Fibroblast of mammary gland (primary cell): ENCODE results near the gene EFCAB14.
"Not testable (repeated sequence)": the region's sequence is repeated elsewhere in the genome, so short reads cannot be mapped to it uniquely, and the experiment has no call there.

Source experiments
- DNase-seq: peaks from one replicate; pipeline ENCODE4 v3.0.0-alpha.2; 2010; ENCODE audit warnings: low read depth
- H3K4me3 ChIP-seq: 2 replicates; pipeline ENCODE4 v1.5.1; 2011; ENCODE audit warnings: low read depth, mild to moderate bottlenecking, low read length, moderate library complexity; ENCODE audit not compliant: control insufficient read depth
- TF ChIP-seq, protein P1 (sequence below): conservative IDR thresholded peaks from 2 replicates; pipeline ENCODE4 v1.5.1; 2011; ENCODE audit warnings: low read depth, low read length, inconsistent platforms; ENCODE audit not compliant: control insufficient read depth, insufficient read depth

EFCAB14 gene

GRCh38 chr1:46708121-46708520 lies 10.8 kb downstream of the EFCAB14 start:
- TF ChIP-seq, protein P1, sequence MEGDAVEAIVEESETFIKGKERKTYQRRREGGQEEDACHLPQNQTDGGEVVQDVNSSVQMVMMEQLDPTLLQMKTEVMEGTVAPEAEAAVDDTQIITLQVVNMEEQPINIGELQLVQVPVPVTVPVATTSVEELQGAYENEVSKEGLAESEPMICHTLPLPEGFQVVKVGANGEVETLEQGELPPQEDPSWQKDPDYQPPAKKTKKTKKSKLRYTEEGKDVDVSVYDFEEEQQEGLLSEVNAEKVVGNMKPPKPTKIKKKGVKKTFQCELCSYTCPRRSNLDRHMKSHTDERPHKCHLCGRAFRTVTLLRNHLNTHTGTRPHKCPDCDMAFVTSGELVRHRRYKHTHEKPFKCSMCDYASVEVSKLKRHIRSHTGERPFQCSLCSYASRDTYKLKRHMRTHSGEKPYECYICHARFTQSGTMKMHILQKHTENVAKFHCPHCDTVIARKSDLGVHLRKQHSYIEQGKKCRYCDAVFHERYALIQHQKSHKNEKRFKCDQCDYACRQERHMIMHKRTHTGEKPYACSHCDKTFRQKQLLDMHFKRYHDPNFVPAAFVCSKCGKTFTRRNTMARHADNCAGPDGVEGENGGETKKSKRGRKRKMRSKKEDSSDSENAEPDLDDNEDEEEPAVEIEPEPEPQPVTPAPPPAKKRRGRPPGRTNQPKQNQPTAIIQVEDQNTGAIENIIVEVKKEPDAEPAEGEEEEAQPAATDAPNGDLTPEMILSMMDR, result no peak
- no peak overlapping the region for H3K4me3 ChIP-seq
- DNase-seq, result no peak

GRCh38 chr1:46705408-46705807 lies 13.5 kb downstream of the EFCAB14 start:
- TF ChIP-seq, protein P1, result no peak
- H3K4me3 ChIP-seq, result no peak overlapping the region
- no peak for DNase-seq

- no peak for DNase-seq
- no peak overlapping the region for H3K4me3 ChIP-seq
- TF ChIP-seq, protein P1, result no peak
Measured at GRCh38 chr1:46703927-46704641, 14.8 kb downstream of the EFCAB14 start.

- TF ChIP-seq, protein P1, result no peak
- DNase-seq, result no peak
Measured at GRCh38 chr1:46699666-46700065, 19.2 kb downstream of the EFCAB14 start.

DNA sequence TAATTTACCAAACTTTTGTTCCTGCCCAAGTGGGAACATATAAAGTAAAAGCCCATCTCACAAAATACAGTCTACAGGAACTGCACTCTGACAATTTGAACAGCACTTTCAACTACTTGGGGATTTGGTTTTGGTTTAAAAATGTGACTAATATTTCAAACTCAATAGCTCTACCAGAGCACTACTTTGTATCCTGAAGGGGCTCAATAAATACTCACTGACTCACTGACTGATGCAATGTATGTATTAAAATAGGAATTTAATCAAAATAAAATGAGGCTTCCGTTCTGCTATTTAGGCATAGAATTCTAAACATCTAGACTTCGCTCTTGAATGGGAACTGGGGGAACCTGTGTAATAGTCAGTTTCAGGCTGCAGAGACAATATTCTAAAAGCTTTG lies 21.9 kb downstream of the EFCAB14 start:
- no peak overlapping the region for H3K4me3 ChIP-seq
- TF ChIP-seq, protein P1, result no peak
- no peak for DNase-seq

More at GRCh38 chr1:46699666-46700065, 19.2 kb downstream of the EFCAB14 start:
- no peak overlapping the region for H3K4me3 ChIP-seq

GRCh38 chr1:46694676-46695075 lies 24.2 kb downstream of the EFCAB14 start:
- H3K4me3 ChIP-seq, DNase-seq: not testable (repeated sequence)

GRCh38 chr1:46692811-46693770 lies 25.8 kb downstream of the EFCAB14 start:
- no peak for DNase-seq
- TF ChIP-seq, protein P1, result no peak
- H3K4me3 ChIP-seq, result no peak overlapping the region
